Astrocyte (in vitro differentiated cells and primary cell): ENCODE data around the gene OSCP1.

Source experiments
- CTCF ChIP-seq: IDR thresholded peaks from 2 replicates; pipeline ENCODE4 v1.5.1; 2011; ENCODE audit warnings: low read depth, mild to moderate bottlenecking, inconsistent platforms, low read length, moderate library complexity; ENCODE audit not compliant: insufficient read depth
- EZH2 ChIP-seq: IDR thresholded peaks from 2 replicates; pipeline ENCODE4 v1.6.1; 2012; ENCODE audit warnings: mild to moderate bottlenecking, low read length, inconsistent platforms; ENCODE audit not compliant: insufficient read depth

DNA sequence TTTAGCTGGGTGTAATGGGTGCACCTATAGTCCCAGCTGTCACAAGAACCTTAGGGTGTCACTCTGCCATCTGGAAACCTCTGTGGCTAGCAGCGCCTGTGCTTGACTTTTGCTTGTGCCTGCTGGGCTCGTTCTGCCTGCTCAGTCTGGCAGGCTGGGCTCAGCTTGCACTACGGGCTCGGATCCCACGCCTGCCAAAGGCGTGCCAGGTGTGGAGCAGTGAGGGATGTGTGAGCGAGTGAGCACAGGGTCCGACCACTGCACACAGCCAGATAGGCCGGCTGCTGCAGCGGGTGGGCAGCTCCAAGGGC is 49.8 kb downstream of the OSCP1 start:
- TF ChIP-seq CTCF (no peak), EZH2 (no peak)
